Panc1 (cell line): ENCODE measurements around the gene TULP4.

Source experiments
- POLR2AphosphoS5 ChIP-seq: IDR thresholded peaks from 2 replicates; pipeline ENCODE4 v1.6.1; 2012; ENCODE audit warnings: mild to moderate bottlenecking, low read depth, low read length, moderate library complexity
- REST ChIP-seq, 2 experiments: IDR thresholded peaks; 2 replicates each; pipeline ENCODE4 v1.6.1; 2011 to 2012; ENCODE audit warnings: low read depth in 2 of 2, control low read depth in 1 of 2, low read length in 1 of 2, mild to moderate bottlenecking in 1 of 2, moderate library complexity in 1 of 2; ENCODE audit not compliant: insufficient read depth in 1 of 2
- SIN3A ChIP-seq: IDR thresholded peaks from 2 replicates; pipeline ENCODE4 v1.6.1; 2012; ENCODE audit warnings: low read depth, mild to moderate bottlenecking, low read length, moderate library complexity, borderline replicate concordance; ENCODE audit not compliant: insufficient read depth
- TF ChIP-seq, protein P1 (sequence below): fragments of 450-650 bp; IDR thresholded peaks from 2 replicates; pipeline ENCODE4 v1.5.1; 2017; ENCODE audit warnings: mild to moderate bottlenecking

DNA sequence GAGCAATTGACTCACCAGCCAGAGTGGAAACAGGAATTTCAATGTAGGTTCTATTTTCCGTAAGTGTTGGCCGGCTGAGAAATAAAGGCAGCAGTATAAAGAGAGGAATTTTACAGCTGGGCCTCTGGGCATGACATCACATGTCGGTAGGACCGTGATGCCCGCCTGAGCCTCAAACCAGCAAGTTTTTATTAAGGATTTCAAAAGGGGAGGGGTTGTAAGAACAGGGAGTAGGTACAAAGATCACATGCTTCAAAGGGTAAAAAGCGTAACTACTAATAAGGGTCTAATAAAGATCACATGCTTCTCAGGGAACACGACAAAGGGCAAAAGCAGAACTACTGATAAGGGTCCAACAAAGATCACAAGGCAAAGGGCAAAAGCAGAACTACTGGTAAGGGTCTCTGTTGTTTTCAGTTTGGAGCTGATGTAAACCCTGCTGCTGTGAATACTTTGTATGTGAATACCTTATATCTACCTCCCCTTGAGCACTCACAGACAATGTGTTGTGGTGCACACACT, 9.0 kb upstream of the TULP4 start:
- TF ChIP-seq, protein P1, sequence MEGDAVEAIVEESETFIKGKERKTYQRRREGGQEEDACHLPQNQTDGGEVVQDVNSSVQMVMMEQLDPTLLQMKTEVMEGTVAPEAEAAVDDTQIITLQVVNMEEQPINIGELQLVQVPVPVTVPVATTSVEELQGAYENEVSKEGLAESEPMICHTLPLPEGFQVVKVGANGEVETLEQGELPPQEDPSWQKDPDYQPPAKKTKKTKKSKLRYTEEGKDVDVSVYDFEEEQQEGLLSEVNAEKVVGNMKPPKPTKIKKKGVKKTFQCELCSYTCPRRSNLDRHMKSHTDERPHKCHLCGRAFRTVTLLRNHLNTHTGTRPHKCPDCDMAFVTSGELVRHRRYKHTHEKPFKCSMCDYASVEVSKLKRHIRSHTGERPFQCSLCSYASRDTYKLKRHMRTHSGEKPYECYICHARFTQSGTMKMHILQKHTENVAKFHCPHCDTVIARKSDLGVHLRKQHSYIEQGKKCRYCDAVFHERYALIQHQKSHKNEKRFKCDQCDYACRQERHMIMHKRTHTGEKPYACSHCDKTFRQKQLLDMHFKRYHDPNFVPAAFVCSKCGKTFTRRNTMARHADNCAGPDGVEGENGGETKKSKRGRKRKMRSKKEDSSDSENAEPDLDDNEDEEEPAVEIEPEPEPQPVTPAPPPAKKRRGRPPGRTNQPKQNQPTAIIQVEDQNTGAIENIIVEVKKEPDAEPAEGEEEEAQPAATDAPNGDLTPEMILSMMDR = no peak
- TF ChIP-seq POLR2AphosphoS5 = no peak
- TF ChIP-seq REST (IDR thresholded peaks at IDR 0.05; ENCODE audit: insufficient read depth in 1 of 2, low read depth in 2 of 2, low read length in 1 of 2) = no peak
- no peak for TF ChIP-seq SIN3A
